A549 (cell line): ENCODE measurements around the gene FHIT. TPM values are rescaled to one million over a fixed set of nuclear protein-coding genes. Genes with fewer than 3 reads are reported as not detected.

Source experiments
- ATAC-seq, 2 experiments: fragments of 200-7000 bp in 1 of 2; fragments of >200 bp in 1 of 2; cut with Nextera tagmentation in 1 of 2; cut with Tn5 transposase in 1 of 2; 3 replicates each; pipeline versions ENCODE4 v1.8.0 to v1.9.1; 2018 to 2020; ENCODE audit warnings: mild to moderate bottlenecking in 1 of 2, moderate library complexity in 1 of 2
- CTCF ChIA-PET: fragments of 300-600 bp; sonication (Branson Sonifier 250); formaldehyde crosslinking; extraction: SDS; loops from one replicate; lab custom pipeline; 2021; ENCODE audit warnings: antibody characterized with exemption, inconsistent platforms; lab: Yijun Ruan, JAX
- POLR2A ChIA-PET: fragments of 350-600 bp; formaldehyde crosslinking; extraction: SDS; loops from one replicate; lab custom pipeline; 2021; ENCODE audit warnings: antibody characterized with exemption, inconsistent platforms; lab: Yijun Ruan, JAX
- DNase-seq, 2 experiments: peaks; one replicate each; pipeline versions ENCODE4 v3.0.0 to v3.0.0-alpha.2; 2011 to 2016; ENCODE audit warnings: low read depth in 1 of 2, low spot score in 1 of 2
- FAIRE-seq: peaks from 2 replicates; lab custom pipeline; 2011; peaks lifted over from hg19 to GRCh38; lab: Jason Lieb, UNC
- H3K27ac ChIP-seq, 2 experiments: fragments of >200 bp; sonication (Bioruptor Twin); formaldehyde crosslinking; 3 replicates each; pipeline ENCODE4 v1.5.1; 2016 to 2017
- H3K4me1 ChIP-seq: fragments of >200 bp; sonication (Bioruptor Twin); formaldehyde crosslinking; 3 replicates; pipeline ENCODE4 v1.6.1; 2016
- H3K4me2 ChIP-seq: fragments of >200 bp; sonication (Bioruptor Twin); formaldehyde crosslinking; 3 replicates; pipeline ENCODE4 v1.6.1; 2016
- H3K4me3 ChIP-seq: fragments of >200 bp; sonication (Bioruptor Twin); formaldehyde crosslinking; 3 replicates; pipeline ENCODE4 v1.5.1; 2016
- H3K9me3 ChIP-seq: fragments of >200 bp; sonication (Bioruptor Twin); formaldehyde crosslinking; 3 replicates; pipeline ENCODE4 v1.6.1; 2016
- BCL3 ChIP-seq: fragments of >200 bp; sonication (Bioruptor Twin); formaldehyde crosslinking; IDR thresholded peaks from 3 replicates; pipeline ENCODE4 v1.6.1; 2016
- BHLHE40 ChIP-seq: IDR thresholded peaks from 2 replicates; pipeline ENCODE4 v1.6.1; 2012; ENCODE audit warnings: low read depth, low read length, inconsistent platforms
- CEBPB ChIP-seq, 2 experiments: fragments of >200 bp in 1 of 2; sonication (Bioruptor Twin) in 1 of 2; formaldehyde crosslinking in 1 of 2; IDR thresholded peaks; 2 replicates each; pipeline ENCODE4 v1.6.1; 2012 to 2016
- CHD4 ChIP-seq: fragments of 200-600 bp; sonication (generic); IDR thresholded peaks from 2 replicates; pipeline ENCODE4 v1.6.1; 2016; ENCODE audit warnings: antibody characterized with exemption, mild to moderate bottlenecking, borderline replicate concordance
- E2F6 ChIP-seq: IDR thresholded peaks from 2 replicates; pipeline ENCODE4 v1.6.1; 2012; ENCODE audit warnings: low read depth, borderline replicate concordance
- EHMT2 ChIP-seq: fragments of 200-600 bp; sonication (generic); IDR thresholded peaks from 2 replicates; pipeline ENCODE4 v1.6.1; 2016; ENCODE audit warnings: antibody characterized with exemption, low read depth, mild to moderate bottlenecking, moderate library complexity
- HES2 ChIP-seq: fragments of >200 bp; sonication (Bioruptor Twin); formaldehyde crosslinking; IDR thresholded peaks from 2 replicates; pipeline ENCODE4 v1.6.1; 2016
- HOXB5 ChIP-seq: fragments of 250-450 bp; sonication (Bioruptor Pico); IDR thresholded peaks from 2 replicates; pipeline ENCODE4 v1.5.0; 2020; ENCODE audit warnings: mild to moderate bottlenecking, moderate library complexity
- JUN ChIP-seq, 2 experiments: fragments of >200 bp; sonication (Bioruptor Twin); formaldehyde crosslinking; IDR thresholded peaks; 2 replicates in 1 of 2; 3 replicates in 1 of 2; pipeline ENCODE4 v1.6.1; 2016 to 2017
- KDM5A ChIP-seq: fragments of 200-600 bp; sonication (generic); IDR thresholded peaks from 2 replicates; pipeline ENCODE4 v1.6.1; 2016; ENCODE audit warnings: antibody characterized with exemption, mild to moderate bottlenecking
- MAFK ChIP-seq: fragments of 450-650 bp; IDR thresholded peaks from 2 replicates; pipeline ENCODE4 v1.6.1; 2014; ENCODE audit not compliant: partially characterized antibody
- MAX ChIP-seq: IDR thresholded peaks from 2 replicates; pipeline ENCODE4 v1.6.1; 2012
- MAZ ChIP-seq: fragments of 150-350 bp; IDR thresholded peaks from 2 replicates; pipeline ENCODE4 v1.6.1; 2014; ENCODE audit warnings: antibody characterized with exemption, low read depth, low read length, borderline replicate concordance
- NPAS2 ChIP-seq: fragments of 250-450 bp; sonication (Bioruptor Pico); IDR thresholded peaks from 2 replicates; pipeline ENCODE4 v1.8.0; 2022; ENCODE audit warnings: mild to moderate bottlenecking, moderate library complexity, borderline replicate concordance
- PHF8 ChIP-seq: fragments of 200-600 bp; sonication (generic); IDR thresholded peaks from 2 replicates; pipeline ENCODE4 v1.6.1; 2016; ENCODE audit warnings: low read depth, mild to moderate bottlenecking, antibody characterized with exemption, moderate library complexity, borderline replicate concordance
- REST ChIP-seq: fragments of 200-600 bp; sonication (generic); IDR thresholded peaks from 2 replicates; pipeline ENCODE4 v1.6.1; 2016; ENCODE audit warnings: antibody characterized with exemption, mild to moderate bottlenecking, moderate library complexity
- RNF2 ChIP-seq: fragments of 200-600 bp; sonication (generic); IDR thresholded peaks from 2 replicates; pipeline ENCODE4 v1.6.1; 2016; ENCODE audit warnings: low read depth, mild to moderate bottlenecking, antibody characterized with exemption, moderate library complexity, borderline replicate concordance
- ZFP36 ChIP-seq: fragments of 450-650 bp; IDR thresholded peaks from 2 replicates; pipeline ENCODE4 v1.6.1; 2014; ENCODE audit warnings: borderline replicate concordance; ENCODE audit not compliant: partially characterized antibody
- ZNF302 ChIP-seq: fragments of 250-450 bp; sonication (Bioruptor Pico); IDR thresholded peaks from 2 replicates; pipeline ENCODE4 v1.9.0; 2021; ENCODE audit warnings: inconsistent platforms, mild to moderate bottlenecking, moderate library complexity
- WGBS: methylation state at CpG from one replicate; pipeline ENCODE4 v1.1.6; 2017; ENCODE audit errors: missing lambda C conversion rate; 5-methylcytosine and 5-hydroxymethylcytosine counted together
- polyA plus RNA-seq, 4 experiments: library from polyadenylated mRNA; depleted of rRNA in 3 of 4; stranded (reverse); fragments of >200 nt; fragmentation: RNase III in 1 of 4; extraction: RNeasy Plus Mini Kit Qiagen cat#74134 plus additional on column Dnase treatment in 1 of 4; gene quantifications; 2 replicates in 3 of 4; 3 replicates in 1 of 4; pipeline ENCODE4 v1.2.3, GENCODE V29; 2011 to 2017
- TF ChIP-seq, protein P1 (sequence below): fragments of 250-450 bp; sonication (Bioruptor Pico); IDR thresholded peaks from 2 replicates; pipeline ENCODE4 v1.5.0; 2021; ENCODE audit warnings: mild to moderate bottlenecking, moderate library complexity, borderline replicate concordance
- TF ChIP-seq, protein P2 (sequence below): IDR thresholded peaks from 2 replicates; pipeline ENCODE4 v1.6.1; 2012

Gene FHIT
- polyA plus RNA-seq, 2 of the 4 experiments (the other 2 are of a cell fraction) = 0.76 to 0.92 TPM

DNA sequence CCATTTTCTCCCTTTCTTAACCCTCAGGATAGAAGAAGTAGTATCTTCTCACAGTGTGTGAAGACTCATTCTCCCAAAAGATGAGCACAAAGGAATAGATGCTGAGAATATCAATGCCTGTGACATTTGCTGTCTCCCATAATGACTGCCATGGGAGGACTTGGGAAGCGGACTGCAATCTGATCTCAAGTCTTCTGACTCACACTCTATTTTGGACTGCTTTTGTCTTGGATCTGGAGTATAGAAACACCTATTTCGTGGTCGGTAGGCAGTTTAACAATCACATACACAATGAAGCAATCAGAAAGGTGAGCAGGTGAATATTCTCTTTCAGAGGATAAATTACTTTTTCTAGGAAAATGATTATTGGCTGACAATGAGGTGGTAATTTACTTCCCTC is 852.0 kb downstream of the FHIT start:
- ChIA-PET POLR2A (no interaction called here), CTCF (no interaction called here)
- FAIRE-seq (no peak), DNase-seq (no peak), ATAC-seq (no peak)
- TF ChIP-seq HES2 = no peak
- no peak for TF ChIP-seq BHLHE40
- no peak for TF ChIP-seq REST
- no peak for TF ChIP-seq ZFP36
- no peak for TF ChIP-seq HOXB5
- no peak for TF ChIP-seq CEBPB (IDR thresholded peaks at IDR 0.05)
- TF ChIP-seq NPAS2 (CRISPR knock-in tag) = no peak
- no peak for TF ChIP-seq EHMT2
- TF ChIP-seq MAX = no peak
- 15% methylated on average over 3 of the region's 3 CpGs for WGBS
- no peaks in the 10 kb centered on the region for H3K9me3 ChIP-seq
- H3K4me3 ChIP-seq = no peak overlapping the region
- H3K4me1 ChIP-seq = no peaks in the 10 kb centered on the region
- H3K27ac ChIP-seq = no peak overlapping the region
- H3K4me2 ChIP-seq = no peak overlapping the region

DNA sequence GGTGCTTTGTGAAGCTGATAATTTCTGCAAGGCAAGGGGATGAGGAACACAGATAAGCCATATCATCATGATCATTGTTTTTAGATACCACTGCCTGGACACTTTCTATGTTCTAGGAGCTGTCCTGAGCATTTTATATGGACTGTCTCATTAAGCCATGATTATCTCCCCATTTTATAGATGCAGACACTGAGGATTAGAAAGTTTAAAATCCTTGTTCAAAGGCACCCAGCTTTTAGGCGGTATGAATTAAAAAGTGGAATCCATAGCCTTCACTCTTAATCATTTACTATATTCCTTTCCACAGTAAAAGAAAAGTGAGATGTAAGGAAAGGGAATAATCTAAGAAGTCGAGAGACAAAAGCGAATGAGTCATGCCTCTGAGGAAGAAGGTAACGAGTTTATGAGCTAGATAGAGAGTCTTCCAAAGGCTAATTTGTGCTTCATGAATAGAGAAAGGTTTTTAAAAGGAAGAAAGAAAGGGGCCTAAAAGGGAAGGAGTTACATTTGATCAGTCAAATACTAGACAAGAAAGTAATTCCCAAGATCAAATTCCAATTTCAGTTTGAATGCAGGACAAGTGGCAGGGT is 856.0 kb downstream of the FHIT start:
- ATAC-seq (no peak), FAIRE-seq (no peak), DNase-seq (no peak)
- ChIA-PET POLR2A (no interaction called here), CTCF (no interaction called here)
- no peak overlapping the region for H3K4me3 ChIP-seq
- H3K27ac ChIP-seq = no peak overlapping the region
- no peaks in the 10 kb centered on the region for H3K9me3 ChIP-seq
- H3K4me1 ChIP-seq = no peaks in the 10 kb centered on the region
- TF ChIP-seq EHMT2 = no peak
- TF ChIP-seq, protein P1, sequence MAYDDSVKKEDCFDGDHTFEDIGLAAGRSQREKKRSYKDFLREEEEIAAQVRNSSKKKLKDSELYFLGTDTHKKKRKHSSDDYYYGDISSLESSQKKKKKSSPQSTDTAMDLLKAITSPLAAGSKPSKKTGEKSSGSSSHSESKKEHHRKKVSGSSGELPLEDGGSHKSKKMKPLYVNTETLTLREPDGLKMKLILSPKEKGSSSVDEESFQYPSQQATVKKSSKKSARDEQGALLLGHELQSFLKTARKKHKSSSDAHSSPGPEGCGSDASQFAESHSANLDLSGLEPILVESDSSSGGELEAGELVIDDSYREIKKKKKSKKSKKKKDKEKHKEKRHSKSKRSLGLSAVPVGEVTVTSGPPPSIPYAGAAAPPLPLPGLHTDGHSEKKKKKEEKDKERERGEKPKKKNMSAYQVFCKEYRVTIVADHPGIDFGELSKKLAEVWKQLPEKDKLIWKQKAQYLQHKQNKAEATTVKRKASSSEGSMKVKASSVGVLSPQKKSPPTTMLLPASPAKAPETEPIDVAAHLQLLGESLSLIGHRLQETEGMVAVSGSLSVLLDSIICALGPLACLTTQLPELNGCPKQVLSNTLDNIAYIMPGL = no peak
- no peak for TF ChIP-seq MAZ
- TF ChIP-seq BCL3 = no peak
- no peak for TF ChIP-seq PHF8
- TF ChIP-seq CHD4 = no peak
- no peak for TF ChIP-seq HOXB5
- no peak for TF ChIP-seq KDM5A
- TF ChIP-seq, protein P2, sequence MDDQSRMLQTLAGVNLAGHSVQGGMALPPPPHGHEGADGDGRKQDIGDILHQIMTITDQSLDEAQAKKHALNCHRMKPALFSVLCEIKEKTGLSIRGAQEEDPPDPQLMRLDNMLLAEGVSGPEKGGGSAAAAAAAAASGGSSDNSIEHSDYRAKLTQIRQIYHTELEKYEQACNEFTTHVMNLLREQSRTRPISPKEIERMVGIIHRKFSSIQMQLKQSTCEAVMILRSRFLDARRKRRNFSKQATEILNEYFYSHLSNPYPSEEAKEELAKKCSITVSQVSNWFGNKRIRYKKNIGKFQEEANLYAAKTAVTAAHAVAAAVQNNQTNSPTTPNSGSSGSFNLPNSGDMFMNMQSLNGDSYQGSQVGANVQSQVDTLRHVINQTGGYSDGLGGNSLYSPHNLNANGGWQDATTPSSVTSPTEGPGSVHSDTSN = no peak
- TF ChIP-seq ZNF302 (CRISPR knock-in tag) = no peak
- no peak for TF ChIP-seq JUN (IDR thresholded peaks at IDR 0.05)
- TF ChIP-seq RNF2 = no peak
- TF ChIP-seq E2F6 = no peak
- TF ChIP-seq MAFK = no peak
- TF ChIP-seq ZFP36 = no peak
- WGBS = 11% methylated on average over 4 of the region's 4 CpGs
- no peak overlapping the region for H3K4me2 ChIP-seq
